ENCODE results near the gene BOC. TPM values are rescaled to one million over a fixed set of nuclear protein-coding genes. Genes with fewer than 3 reads are reported as not detected.

Gene BOC
- total RNA-seq, 2 experiments from 2014 or later, result 0.03 TPM; not detected in 1

DNA sequence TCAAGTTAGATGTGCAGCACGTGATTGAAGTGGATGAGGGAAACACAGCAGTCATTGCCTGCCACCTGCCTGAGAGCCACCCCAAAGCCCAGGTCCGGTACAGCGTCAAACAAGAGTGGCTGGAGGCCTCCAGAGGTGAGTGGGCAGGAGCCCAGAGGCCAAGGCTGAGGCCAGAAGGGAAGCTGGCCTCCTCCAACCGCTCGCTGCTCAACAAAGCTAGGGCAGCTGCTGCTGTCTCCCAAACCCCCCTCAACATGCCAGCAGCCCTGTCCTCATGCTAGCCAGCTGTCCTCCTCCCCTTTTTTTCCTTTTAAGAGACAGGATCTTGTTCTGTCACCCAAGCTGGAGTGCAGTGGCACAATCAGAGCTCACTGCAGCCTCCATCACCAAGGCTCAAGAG lies 57.0 kb downstream of the BOC start:
- TF ChIP-seq EZH2phosphoT487 (IDR thresholded peaks at IDR 0.05; ENCODE audit: borderline replicate concordance, low read depth, low read length), result no peak
- TF ChIP-seq, protein P1, sequence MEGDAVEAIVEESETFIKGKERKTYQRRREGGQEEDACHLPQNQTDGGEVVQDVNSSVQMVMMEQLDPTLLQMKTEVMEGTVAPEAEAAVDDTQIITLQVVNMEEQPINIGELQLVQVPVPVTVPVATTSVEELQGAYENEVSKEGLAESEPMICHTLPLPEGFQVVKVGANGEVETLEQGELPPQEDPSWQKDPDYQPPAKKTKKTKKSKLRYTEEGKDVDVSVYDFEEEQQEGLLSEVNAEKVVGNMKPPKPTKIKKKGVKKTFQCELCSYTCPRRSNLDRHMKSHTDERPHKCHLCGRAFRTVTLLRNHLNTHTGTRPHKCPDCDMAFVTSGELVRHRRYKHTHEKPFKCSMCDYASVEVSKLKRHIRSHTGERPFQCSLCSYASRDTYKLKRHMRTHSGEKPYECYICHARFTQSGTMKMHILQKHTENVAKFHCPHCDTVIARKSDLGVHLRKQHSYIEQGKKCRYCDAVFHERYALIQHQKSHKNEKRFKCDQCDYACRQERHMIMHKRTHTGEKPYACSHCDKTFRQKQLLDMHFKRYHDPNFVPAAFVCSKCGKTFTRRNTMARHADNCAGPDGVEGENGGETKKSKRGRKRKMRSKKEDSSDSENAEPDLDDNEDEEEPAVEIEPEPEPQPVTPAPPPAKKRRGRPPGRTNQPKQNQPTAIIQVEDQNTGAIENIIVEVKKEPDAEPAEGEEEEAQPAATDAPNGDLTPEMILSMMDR (conservative IDR thresholded peaks at IDR 0.05; ENCODE audit: low read length), result no peak
- H3K4me3 ChIP-seq (ENCODE audit: low read depth, low read length, poor library complexity, severe bottlenecking), result no peak overlapping the region
- H3K4me1 ChIP-seq (ENCODE audit: insufficient read depth, low read length, poor library complexity, severe bottlenecking), result no peaks in the 10 kb centered on the region
- no peak for DNase-seq (ENCODE audit: low spot score)
- H3K27ac ChIP-seq (ENCODE audit: low read depth, low read length, poor library complexity, severe bottlenecking), result no peak overlapping the region
- no peak overlapping the region for H3K4me2 ChIP-seq (ENCODE audit: low read length)
- H3K9me3 ChIP-seq (ENCODE audit: low read length), result no peaks in the 10 kb centered on the region
- ChIA-PET CTCF (ENCODE audit: unreplicated experiment) (no interaction called here), POLR2A (no interaction called here)
- H3K36me3 ChIP-seq (ENCODE audit: insufficient read depth, low read length), result no peaks in the 10 kb centered on the region
- H3K9me2 ChIP-seq (ENCODE audit: insufficient read depth, low read length), result no peaks in the 10 kb centered on the region
- no TSS peak for BruUV-seq (replicated peaks)
- H2AFZ ChIP-seq (ENCODE audit: low read length), result no peak overlapping the region
- no peaks in the 10 kb centered on the region for H4K20me1 ChIP-seq (ENCODE audit: insufficient read depth, low read length)
- H3K79me2 ChIP-seq (ENCODE audit: insufficient read depth, low read depth, low read length), result no peaks in the 10 kb centered on the region
- intact Hi-C loops (cut with micrococcal nuclease; ENCODE audit: unreplicated experiment), result no loop called here

DNA sequence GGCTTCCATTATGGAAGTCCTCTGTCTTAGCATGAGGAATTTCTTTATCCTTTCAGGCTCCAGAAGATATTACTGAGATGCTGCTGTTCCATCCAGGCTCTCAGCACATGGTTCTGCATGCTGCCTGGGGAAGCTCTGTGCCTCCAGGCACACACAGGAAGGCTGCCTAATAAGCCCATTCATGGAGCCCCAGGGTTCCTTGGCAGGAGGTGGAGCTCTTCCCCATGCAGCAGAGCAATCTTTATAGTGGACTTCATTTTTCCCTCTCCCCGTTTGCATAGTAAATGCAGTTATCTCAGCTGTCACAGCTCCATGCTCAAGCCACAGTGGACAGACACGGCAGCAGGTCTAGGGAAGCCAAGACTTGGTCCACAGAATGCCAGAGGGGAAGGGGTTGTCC lies 57.6 kb downstream of the BOC start:
- ChIA-PET POLR2A (interaction anchor here (0.6 kb wide), 2 partner anchors 67 to 260 kb away, joined by 3 read pairs; no protein-coding TSS in a partner anchor), CTCF (ENCODE audit: unreplicated experiment) (no interaction called here)
- Histone ChIP-seq H4K20me1 (ENCODE audit: insufficient read depth, low read length) (no peaks in the 10 kb centered on the region), H3K4me1 (ENCODE audit: insufficient read depth, low read length, poor library complexity, severe bottlenecking) (no peaks in the 10 kb centered on the region), H3K4me3 (ENCODE audit: low read depth, low read length, poor library complexity, severe bottlenecking) (no peak overlapping the region), H3K9me3 (ENCODE audit: low read length) (no peaks in the 10 kb centered on the region), H3K36me3 (ENCODE audit: insufficient read depth, low read length) (no peaks in the 10 kb centered on the region), H3K27ac (ENCODE audit: low read depth, low read length, poor library complexity, severe bottlenecking) (no peak overlapping the region), H3K79me2 (ENCODE audit: insufficient read depth, low read depth, low read length) (no peaks in the 10 kb centered on the region), H3K4me2 (ENCODE audit: low read length) (no peak overlapping the region), H3K9me2 (ENCODE audit: insufficient read depth, low read length) (no peaks in the 10 kb centered on the region), H2AFZ (ENCODE audit: low read length) (no peak overlapping the region)
- TF ChIP-seq EZH2phosphoT487 (IDR thresholded peaks at IDR 0.05; ENCODE audit: borderline replicate concordance, low read depth, low read length), result no peak
- TF ChIP-seq, protein P1 (conservative IDR thresholded peaks at IDR 0.05; ENCODE audit: low read length), result no peak
- BruUV-seq (replicated peaks), result no TSS peak
- no peak for DNase-seq (ENCODE audit: low spot score)
- intact Hi-C loops (cut with micrococcal nuclease; ENCODE audit: unreplicated experiment), result no loop called here

DNA sequence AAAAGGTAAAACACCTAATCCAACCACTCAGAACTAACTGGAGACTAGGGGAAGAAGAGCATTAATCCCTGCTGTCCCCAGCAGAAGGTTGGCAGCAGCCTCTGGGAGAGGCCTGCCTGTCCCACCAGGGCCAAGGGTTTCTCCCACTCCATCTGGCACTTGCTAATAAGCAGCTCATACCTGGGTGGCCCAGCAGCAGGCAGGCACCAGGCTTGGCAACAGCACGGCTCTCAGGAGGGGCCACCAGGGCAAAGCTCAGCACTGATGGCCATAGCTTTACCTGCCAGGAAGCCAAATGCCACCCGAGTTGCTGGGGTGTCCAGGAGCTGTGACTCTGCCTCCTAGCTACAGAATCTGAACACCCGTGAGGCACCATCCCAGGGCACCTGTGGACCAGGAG lies 58.3 kb downstream of the BOC start:
- Histone ChIP-seq H3K4me3 (ENCODE audit: low read depth, low read length, poor library complexity, severe bottlenecking) (no peak overlapping the region), H3K4me1 (ENCODE audit: insufficient read depth, low read length, poor library complexity, severe bottlenecking) (no peaks in the 10 kb centered on the region), H3K4me2 (ENCODE audit: low read length) (no peak overlapping the region), H4K20me1 (ENCODE audit: insufficient read depth, low read length) (no peaks in the 10 kb centered on the region), H2AFZ (ENCODE audit: low read length) (no peak overlapping the region), H3K9me2 (ENCODE audit: insufficient read depth, low read length) (no peaks in the 10 kb centered on the region), H3K79me2 (ENCODE audit: insufficient read depth, low read depth, low read length) (no peaks in the 10 kb centered on the region), H3K9me3 (ENCODE audit: low read length) (no peaks in the 10 kb centered on the region), H3K36me3 (ENCODE audit: insufficient read depth, low read length) (no peaks in the 10 kb centered on the region), H3K27ac (ENCODE audit: low read depth, low read length, poor library complexity, severe bottlenecking) (no peak overlapping the region)
- no TSS peak for BruUV-seq (replicated peaks)
- CTCF ChIA-PET (ENCODE audit: unreplicated experiment), result no interaction called here
- POLR2A ChIA-PET, result interaction anchor here (0.5 kb wide), 1 partner anchor 658 kb away, joined by 3 read pairs; no protein-coding TSS in a partner anchor
- TF ChIP-seq EZH2phosphoT487 (IDR thresholded peaks at IDR 0.05; ENCODE audit: borderline replicate concordance, low read depth, low read length), result no peak
- TF ChIP-seq, protein P1 (conservative IDR thresholded peaks at IDR 0.05; ENCODE audit: low read length), result no peak
- intact Hi-C loops (cut with micrococcal nuclease; ENCODE audit: unreplicated experiment), result no loop called here
- DNase-seq (ENCODE audit: low spot score), result no peak

Measured in OCI-LY7 (cell line).